Measurements from ENCODE around the gene MYH10.
"Not testable (repeated sequence)": the region's sequence is repeated elsewhere in the genome, so short reads cannot be mapped to it uniquely, and the experiment has no call there.

Gene MYH10

DNA sequence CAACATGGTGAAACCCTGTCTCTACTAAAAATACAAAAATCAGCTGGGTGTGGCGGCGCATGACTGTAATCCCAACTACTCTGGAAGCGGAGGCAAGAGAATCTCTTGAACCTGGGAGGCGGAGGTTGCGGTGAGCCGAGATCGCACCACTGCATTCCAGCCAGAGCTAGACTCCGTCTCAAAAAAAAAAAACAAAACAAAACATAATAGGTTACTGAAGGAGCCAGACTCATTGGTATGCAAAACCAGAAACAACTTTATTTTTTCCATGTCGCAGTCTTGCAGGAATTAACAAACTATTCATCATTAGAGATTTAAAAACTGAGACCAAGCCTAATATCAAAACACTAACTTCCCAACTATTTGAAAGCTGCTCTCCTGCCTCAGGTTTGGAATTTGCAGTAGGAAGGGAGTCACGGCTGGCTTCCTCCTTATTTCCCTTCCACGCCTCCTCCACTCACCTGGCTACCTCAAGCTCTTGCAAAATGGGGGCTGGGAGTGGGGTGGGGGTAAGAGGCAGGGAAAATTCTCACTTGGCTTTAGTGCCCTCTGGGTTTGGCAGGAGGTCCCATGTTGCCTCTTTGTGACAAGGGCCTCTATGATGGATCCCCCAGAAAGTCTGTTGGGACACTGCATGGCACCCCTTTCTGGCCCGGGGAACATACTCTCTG lies 34.1 kb upstream of the MYH10 start:
- Histone ChIP-seq H3K27me3 (ENCODE audit: control insufficient read depth in 5 of 5, insufficient read depth in 4 of 5, low read length in 5 of 5) (no peaks in the 10 kb centered on the region), H3K4me3 (ENCODE audit: low read depth in 1 of 5, low read length in 5 of 5) (no peak overlapping the region), H3K9me3 (ENCODE audit: control insufficient read depth in 5 of 5, low read length in 5 of 5) (peaks cover 0 to 2% (median 0%) of the 10 kb centered on the region in 5 donors), H3K36me3 (ENCODE audit: control insufficient read depth in 5 of 5, insufficient read depth in 5 of 5, low read length in 5 of 5) (no peaks in the 10 kb centered on the region), H3K4me1 (ENCODE audit: control insufficient read depth in 5 of 5, insufficient read depth in 5 of 5, low read length in 5 of 5) (no peaks in the 10 kb centered on the region), H3K9ac (ENCODE audit: low read length in 5 of 5) (no peak overlapping the region), H3K27ac (ENCODE audit: low read depth, low read length) (no peak overlapping the region)

DNA sequence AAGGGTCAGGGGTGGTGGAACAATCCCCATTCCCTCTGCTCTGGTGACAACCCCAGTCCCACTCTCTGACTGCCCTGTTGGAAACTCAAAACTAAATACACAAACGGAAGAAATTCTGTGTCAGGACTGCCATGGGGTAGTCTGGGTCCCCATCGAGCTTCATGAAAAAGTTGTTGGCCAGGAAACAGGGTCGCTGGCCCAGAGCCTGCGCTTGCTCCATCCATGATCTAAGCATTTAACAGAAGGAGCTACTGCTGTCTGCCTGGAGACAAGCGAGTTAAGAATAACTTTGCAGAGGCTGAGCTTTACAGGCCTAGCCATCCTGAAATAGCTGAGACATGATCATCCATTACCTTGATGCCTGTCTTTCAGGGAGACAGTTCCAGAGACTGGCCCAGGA lies 32.4 kb upstream of the MYH10 start:
- no peaks in the 10 kb centered on the region for H3K4me1 ChIP-seq (ENCODE audit: control insufficient read depth in 5 of 5, insufficient read depth in 5 of 5, low read length in 5 of 5)
- no peak overlapping the region for H3K4me3 ChIP-seq (ENCODE audit: low read depth in 1 of 5, low read length in 5 of 5)
- no peak overlapping the region for H3K27ac ChIP-seq (ENCODE audit: low read depth, low read length)
- no peaks in the 10 kb centered on the region for H3K36me3 ChIP-seq (ENCODE audit: control insufficient read depth in 5 of 5, insufficient read depth in 5 of 5, low read length in 5 of 5)
- H3K9me3 ChIP-seq (ENCODE audit: control insufficient read depth in 5 of 5, low read length in 5 of 5) = peaks cover 0 to 2% (median 0%) of the 10 kb centered on the region in 5 donors
- no peaks in the 10 kb centered on the region for H3K27me3 ChIP-seq (ENCODE audit: control insufficient read depth in 5 of 5, insufficient read depth in 4 of 5, low read length in 5 of 5)
- no peak overlapping the region for H3K9ac ChIP-seq (ENCODE audit: low read length in 5 of 5)

DNA sequence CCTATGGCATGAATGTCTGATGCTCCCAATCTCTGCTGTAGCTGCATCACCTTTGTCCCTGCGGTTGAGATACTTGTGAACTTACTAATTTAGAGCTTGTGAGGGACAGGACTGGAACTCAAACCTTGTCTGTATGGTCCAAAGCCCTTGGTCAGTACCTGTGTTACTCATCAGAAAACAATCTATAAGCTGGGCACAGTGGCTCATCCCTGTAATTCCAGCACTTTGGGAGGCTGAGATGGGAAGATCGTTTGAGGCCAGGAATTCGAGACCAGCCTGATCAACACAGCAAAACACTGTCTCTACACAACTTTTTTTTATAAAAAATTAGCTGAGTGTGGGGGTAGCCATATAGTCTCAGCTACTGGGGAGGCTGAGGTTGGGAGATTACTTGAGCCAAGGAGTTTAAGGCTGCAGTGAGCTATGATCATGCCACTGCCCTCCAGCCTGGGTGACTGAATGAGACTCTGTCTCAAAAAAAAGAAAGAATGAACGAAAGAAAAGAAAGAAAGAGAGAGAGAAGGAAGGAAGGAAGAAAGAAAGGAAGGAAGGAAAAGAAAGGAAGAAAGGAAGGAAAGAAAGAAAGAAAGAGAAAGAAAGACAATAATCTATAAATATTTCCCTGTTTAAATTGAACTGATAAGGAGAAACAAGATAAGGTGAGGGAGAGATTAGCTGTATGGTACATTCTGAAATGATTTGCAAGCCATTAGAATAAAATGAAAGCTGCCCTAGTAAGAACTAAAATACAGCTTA lies 31.7 kb upstream of the MYH10 start:
- Histone ChIP-seq H3K4me3 (ENCODE audit: low read depth in 1 of 5, low read length in 5 of 5) (no peak overlapping the region), H3K4me1 (ENCODE audit: control insufficient read depth in 5 of 5, insufficient read depth in 5 of 5, low read length in 5 of 5) (no peaks in the 10 kb centered on the region), H3K27me3 (ENCODE audit: control insufficient read depth in 5 of 5, insufficient read depth in 4 of 5, low read length in 5 of 5) (no peaks in the 10 kb centered on the region), H3K36me3 (ENCODE audit: control insufficient read depth in 5 of 5, insufficient read depth in 5 of 5, low read length in 5 of 5) (no peaks in the 10 kb centered on the region), H3K9ac (ENCODE audit: low read length in 5 of 5) (no peak overlapping the region), H3K9me3 (ENCODE audit: control insufficient read depth in 5 of 5, low read length in 5 of 5) (peaks cover 0 to 3% (median 0%) of the 10 kb centered on the region in 5 donors), H3K27ac (ENCODE audit: low read depth, low read length) (no peak overlapping the region)

DNA sequence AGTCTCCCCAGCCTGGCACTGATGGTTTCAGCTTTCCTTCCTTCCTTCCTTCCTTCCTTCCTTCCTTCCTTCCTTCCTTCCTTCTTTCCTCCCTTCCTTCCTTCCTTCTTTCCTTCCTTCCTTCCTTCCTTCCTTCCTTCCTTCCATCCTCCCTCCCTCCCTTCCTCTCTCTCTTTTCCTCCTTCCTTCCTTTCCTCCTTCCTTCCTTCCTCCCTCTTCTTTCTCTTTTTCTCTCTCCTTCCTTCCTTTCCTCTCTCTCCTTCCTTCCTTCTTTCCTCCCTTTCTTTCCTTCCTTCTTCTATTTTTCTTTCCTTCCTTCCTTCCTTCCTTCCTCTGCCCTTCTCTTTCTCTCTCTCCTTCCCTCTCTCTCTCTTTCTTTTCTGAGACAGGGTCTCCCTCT lies 30.2 kb upstream of the MYH10 start:
- H3K27ac ChIP-seq (ENCODE audit: low read depth, low read length); H3K36me3 ChIP-seq (ENCODE audit: control insufficient read depth in 5 of 5, insufficient read depth in 5 of 5, low read length in 5 of 5); H3K4me1 ChIP-seq (ENCODE audit: control insufficient read depth in 5 of 5, insufficient read depth in 5 of 5, low read length in 5 of 5); H3K27me3 ChIP-seq (ENCODE audit: control insufficient read depth in 5 of 5, insufficient read depth in 4 of 5, low read length in 5 of 5); H3K9ac ChIP-seq (ENCODE audit: low read length in 5 of 5); H3K4me3 ChIP-seq (ENCODE audit: low read depth in 1 of 5, low read length in 5 of 5): not testable (repeated sequence)
- H3K9me3 ChIP-seq (ENCODE audit: control insufficient read depth in 5 of 5, low read length in 5 of 5) = peaks cover 0 to 16% (median 6%) of the 10 kb centered on the region in 5 donors

DNA sequence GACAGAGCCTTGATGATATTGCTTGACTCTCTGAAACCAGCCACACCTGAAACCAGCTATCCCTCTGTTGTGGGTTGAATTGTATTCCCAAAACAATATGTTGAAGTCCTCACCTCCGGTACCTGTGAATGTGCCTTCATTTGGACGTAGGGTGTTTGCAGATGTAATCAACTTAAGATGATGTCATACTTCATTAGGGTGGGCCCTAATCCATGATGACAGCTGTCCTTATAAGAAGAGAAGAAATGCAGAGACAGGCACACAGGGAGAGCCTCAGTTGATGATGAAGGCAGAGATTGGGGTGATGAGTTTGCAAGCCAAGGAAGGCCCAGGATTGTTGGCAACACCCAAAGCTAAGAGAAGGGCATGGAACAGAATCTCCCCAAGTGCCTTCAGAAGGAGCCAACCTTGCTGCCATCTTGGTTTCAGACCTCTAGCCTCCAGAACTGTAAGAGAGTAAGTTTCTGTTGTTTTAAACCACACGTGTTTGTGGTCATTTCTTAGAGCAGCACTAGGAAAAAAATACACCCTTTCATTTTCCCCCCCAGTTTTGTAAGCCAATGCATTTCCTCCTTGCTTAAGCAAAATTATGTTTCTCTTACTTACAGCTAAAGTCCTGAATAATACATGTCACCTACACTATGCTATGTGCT lies 29.4 kb upstream of the MYH10 start:
- H3K4me3 ChIP-seq (ENCODE audit: low read depth in 1 of 5, low read length in 5 of 5) = no peak overlapping the region
- no peak overlapping the region for H3K9ac ChIP-seq (ENCODE audit: low read length in 5 of 5)
- H3K36me3 ChIP-seq (ENCODE audit: control insufficient read depth in 5 of 5, insufficient read depth in 5 of 5, low read length in 5 of 5) = no peaks in the 10 kb centered on the region
- peaks cover 0 to 16% (median 6%) of the 10 kb centered on the region in 5 donors for H3K9me3 ChIP-seq (ENCODE audit: control insufficient read depth in 5 of 5, low read length in 5 of 5)
- H3K27ac ChIP-seq (ENCODE audit: low read depth, low read length) = no peak overlapping the region
- H3K4me1 ChIP-seq (ENCODE audit: control insufficient read depth in 5 of 5, insufficient read depth in 5 of 5, low read length in 5 of 5) = no peaks in the 10 kb centered on the region
- H3K27me3 ChIP-seq (ENCODE audit: control insufficient read depth in 5 of 5, insufficient read depth in 4 of 5, low read length in 5 of 5) = no peaks in the 10 kb centered on the region

DNA sequence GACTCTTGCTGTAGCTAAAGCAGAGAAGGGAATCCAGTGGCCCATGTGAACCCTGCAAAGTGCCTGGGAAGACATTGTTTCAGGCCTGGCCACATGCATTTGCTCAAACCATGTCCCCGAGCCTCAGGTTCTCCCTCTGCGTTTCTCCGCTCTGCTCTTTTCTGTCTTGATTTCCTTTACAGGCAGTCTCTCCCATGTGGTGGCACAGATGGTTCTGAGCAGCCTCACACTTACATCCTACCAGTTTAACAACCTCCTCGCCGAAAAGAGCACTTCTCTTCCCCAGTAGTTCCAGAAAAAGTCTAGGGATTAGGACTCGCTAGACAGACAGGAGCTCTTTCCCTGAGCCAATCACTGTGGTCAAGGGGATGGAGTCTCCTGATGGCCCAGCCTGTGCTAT lies 28.3 kb upstream of the MYH10 start:
- Histone ChIP-seq H3K36me3 (ENCODE audit: control insufficient read depth in 5 of 5, insufficient read depth in 5 of 5, low read length in 5 of 5) (no peaks in the 10 kb centered on the region), H3K27ac (ENCODE audit: low read depth, low read length) (no peak overlapping the region), H3K9ac (ENCODE audit: low read length in 5 of 5) (no peak overlapping the region), H3K4me3 (ENCODE audit: low read depth in 1 of 5, low read length in 5 of 5) (no peak overlapping the region), H3K4me1 (ENCODE audit: control insufficient read depth in 5 of 5, insufficient read depth in 5 of 5, low read length in 5 of 5) (no peaks in the 10 kb centered on the region), H3K27me3 (ENCODE audit: control insufficient read depth in 5 of 5, insufficient read depth in 4 of 5, low read length in 5 of 5) (no peaks in the 10 kb centered on the region), H3K9me3 (ENCODE audit: control insufficient read depth in 5 of 5, low read length in 5 of 5) (peaks cover 0 to 16% (median 6%) of the 10 kb centered on the region in 5 donors)

DNA sequence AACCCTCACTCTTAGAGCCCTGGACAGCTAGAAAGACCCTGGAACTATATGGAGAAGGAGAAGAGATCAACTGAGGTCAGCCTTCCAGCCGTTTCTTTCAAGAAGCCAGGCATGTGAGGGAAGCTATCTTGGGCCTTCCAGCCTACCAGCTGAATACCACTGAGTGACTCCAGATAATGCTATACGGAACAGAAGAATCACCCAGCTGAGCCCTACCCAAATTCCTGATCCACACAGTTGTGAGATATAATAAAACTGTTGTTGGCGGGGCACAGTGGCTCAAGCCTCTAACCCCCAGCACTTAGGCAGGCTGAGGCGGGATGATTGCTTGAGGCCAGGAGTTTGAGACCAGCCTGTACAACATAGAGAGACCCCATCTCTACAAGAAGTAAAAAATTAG lies 26.2 kb upstream of the MYH10 start:
- no peak overlapping the region for H3K27ac ChIP-seq (ENCODE audit: low read depth, low read length)
- H3K27me3 ChIP-seq (ENCODE audit: control insufficient read depth in 5 of 5, insufficient read depth in 4 of 5, low read length in 5 of 5) = no peaks in the 10 kb centered on the region
- H3K4me3 ChIP-seq (ENCODE audit: low read depth in 1 of 5, low read length in 5 of 5) = no peak overlapping the region
- H3K9me3 ChIP-seq (ENCODE audit: control insufficient read depth in 5 of 5, low read length in 5 of 5) = peaks cover 0 to 16% (median 6%) of the 10 kb centered on the region in 5 donors
- no peaks in the 10 kb centered on the region for H3K4me1 ChIP-seq (ENCODE audit: control insufficient read depth in 5 of 5, insufficient read depth in 5 of 5, low read length in 5 of 5)
- no peaks in the 10 kb centered on the region for H3K36me3 ChIP-seq (ENCODE audit: control insufficient read depth in 5 of 5, insufficient read depth in 5 of 5, low read length in 5 of 5)
- no peak overlapping the region for H3K9ac ChIP-seq (ENCODE audit: low read length in 5 of 5)

DNA sequence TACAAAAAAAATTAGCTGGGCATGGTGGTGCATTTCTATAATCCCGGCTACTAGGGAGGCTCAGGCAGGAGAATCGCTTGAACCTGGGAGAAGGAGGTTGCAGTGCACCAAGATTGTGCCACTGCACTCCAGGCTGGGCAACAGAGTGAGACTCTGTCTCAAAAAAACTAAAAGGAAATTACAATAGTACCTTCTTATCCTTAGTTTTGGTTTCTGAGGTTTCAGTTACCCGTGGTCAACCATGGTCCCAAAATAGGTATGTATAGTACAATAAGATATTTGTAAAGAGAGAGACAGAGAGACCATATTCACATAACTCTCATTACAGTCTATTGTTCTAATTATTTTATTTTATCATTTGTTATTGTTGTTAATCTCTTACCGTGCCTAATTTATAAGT lies 24.3 kb upstream of the MYH10 start:
- H3K27ac ChIP-seq (ENCODE audit: low read depth, low read length) = no peak overlapping the region
- no peak overlapping the region for H3K9ac ChIP-seq (ENCODE audit: low read length in 5 of 5)
- peaks cover 0 to 2% (median 0%) of the 10 kb centered on the region in 5 donors for H3K4me1 ChIP-seq (ENCODE audit: control insufficient read depth in 5 of 5, insufficient read depth in 5 of 5, low read length in 5 of 5)
- H3K36me3 ChIP-seq (ENCODE audit: control insufficient read depth in 5 of 5, insufficient read depth in 5 of 5, low read length in 5 of 5) = no peaks in the 10 kb centered on the region
- no peak overlapping the region for H3K4me3 ChIP-seq (ENCODE audit: low read depth in 1 of 5, low read length in 5 of 5)
- H3K27me3 ChIP-seq (ENCODE audit: control insufficient read depth in 5 of 5, insufficient read depth in 4 of 5, low read length in 5 of 5) = no peaks in the 10 kb centered on the region
- H3K9me3 ChIP-seq (ENCODE audit: control insufficient read depth in 5 of 5, low read length in 5 of 5) = peaks cover 0 to 15% (median 6%) of the 10 kb centered on the region in 5 donors

DNA sequence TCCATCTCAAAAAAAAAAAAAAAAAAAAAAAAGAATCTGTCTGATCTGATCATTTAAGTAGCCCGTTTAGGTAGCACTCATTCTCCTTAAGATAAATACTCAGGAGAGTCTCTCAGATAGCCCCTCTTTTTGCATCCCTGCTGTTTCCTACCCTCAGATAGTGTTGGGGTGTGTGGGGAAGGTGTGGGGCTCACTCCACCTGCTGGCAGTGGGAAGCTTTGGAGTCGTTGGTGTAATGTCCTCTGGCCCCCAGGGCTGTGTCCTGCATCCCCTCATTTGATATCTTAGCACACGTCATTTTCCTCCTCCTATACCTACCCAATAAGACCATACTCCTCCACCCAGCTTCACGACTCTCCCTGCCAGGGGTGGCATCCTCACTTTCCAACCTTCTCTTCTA lies 20.5 kb upstream of the MYH10 start:
- no peak overlapping the region for H3K4me3 ChIP-seq (ENCODE audit: low read depth in 1 of 5, low read length in 5 of 5)
- H3K9ac ChIP-seq (ENCODE audit: low read length in 5 of 5) = no peak overlapping the region
- no peaks in the 10 kb centered on the region for H3K36me3 ChIP-seq (ENCODE audit: control insufficient read depth in 5 of 5, insufficient read depth in 5 of 5, low read length in 5 of 5)
- no peaks in the 10 kb centered on the region for H3K27me3 ChIP-seq (ENCODE audit: control insufficient read depth in 5 of 5, insufficient read depth in 4 of 5, low read length in 5 of 5)
- no peak overlapping the region for H3K27ac ChIP-seq (ENCODE audit: low read depth, low read length)
- H3K9me3 ChIP-seq (ENCODE audit: control insufficient read depth in 5 of 5, low read length in 5 of 5) = peaks cover 0 to under 1% (median 0%) of the 10 kb centered on the region in 5 donors
- peaks cover 0 to 10% (median 0%) of the 10 kb centered on the region in 5 donors for H3K4me1 ChIP-seq (ENCODE audit: control insufficient read depth in 5 of 5, insufficient read depth in 5 of 5, low read length in 5 of 5)

DNA sequence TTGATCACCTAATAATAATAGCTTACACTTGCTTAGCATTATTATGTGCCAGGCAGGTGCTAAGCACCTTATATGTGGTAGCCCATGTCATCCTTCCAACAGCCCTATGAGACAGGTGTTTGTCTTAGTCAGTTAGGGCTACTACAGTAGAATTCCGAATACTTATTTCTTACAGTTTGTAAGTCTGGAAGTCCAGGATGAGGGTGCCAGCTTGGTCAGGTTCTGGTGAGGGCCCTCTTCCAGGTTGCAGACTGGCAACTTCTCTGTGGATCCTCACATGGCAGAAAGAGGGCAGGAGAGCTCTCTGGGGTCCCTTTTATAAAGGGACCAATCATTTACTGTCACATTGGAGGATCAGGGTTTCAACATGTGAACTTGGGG lies 19.6 kb upstream of the MYH10 start:
- H3K9ac ChIP-seq (ENCODE audit: low read length in 5 of 5) = no peak overlapping the region
- H3K27me3 ChIP-seq (ENCODE audit: control insufficient read depth in 5 of 5, insufficient read depth in 4 of 5, low read length in 5 of 5) = no peaks in the 10 kb centered on the region
- H3K27ac ChIP-seq (ENCODE audit: low read depth, low read length) = no peak overlapping the region
- H3K9me3 ChIP-seq (ENCODE audit: control insufficient read depth in 5 of 5, low read length in 5 of 5) = no peaks in the 10 kb centered on the region
- no peaks in the 10 kb centered on the region for H3K36me3 ChIP-seq (ENCODE audit: control insufficient read depth in 5 of 5, insufficient read depth in 5 of 5, low read length in 5 of 5)
- H3K4me3 ChIP-seq (ENCODE audit: low read depth in 1 of 5, low read length in 5 of 5) = no peak overlapping the region
- peaks cover 0 to 10% (median 0%) of the 10 kb centered on the region in 5 donors for H3K4me1 ChIP-seq (ENCODE audit: control insufficient read depth in 5 of 5, insufficient read depth in 5 of 5, low read length in 5 of 5)
